ENCODE results near the gene PSPH. TPM values are rescaled to one million over a fixed set of nuclear protein-coding genes. Genes with fewer than 3 reads are reported as not detected.
A peak's percentile ranks its signal among the peaks of the same experiment; 100 is the strongest.

Gene PSPH
- total and polyA plus RNA-seq, 12 donors = 2.8 to 68.7 (median 23.0) TPM

GRCh38 chr7:55963584-55964168 is 87.6 kb downstream of the PSPH start:
- no peak for DNase-seq
- WGBS, 4 donors = 80 to 84% (median 81%) methylated on average over 15 of the region's 15 CpGs
- Histone ChIP-seq H3K27me3 (no peaks in the 10 kb centered on the region), H3K9me3 (replicated peaks in 1 of 3) (no peaks in the 10 kb centered on the region), H3K27ac (peak overlapping the region in 4 of 5 donors; percentile 50 to 99 (median 94)), H3K36me3 (replicated peaks in 1 of 2) (no peaks in the 10 kb centered on the region), H3K4me1 (replicated peaks in 1 of 2) (peaks cover 19 to 22% of the 10 kb centered on the region in 2 donors), H3K4me3 (peak overlapping the region in 1 of 4 donors; percentile 91)
- TF ChIP-seq POLR2A (IDR thresholded peaks at IDR 0.05) (no peak), CTCF (IDR thresholded peaks at IDR 0.05) (no peak)
- intact Hi-C loops (cut with DNase I) = loop anchor here in 1 of 2 donors (5.0 to 10.0 kb wide), 2 partner anchors 76 to 111 kb away; partner anchors contain the start of gene ZNF713

- Histone ChIP-seq H3K4me1 (replicated peaks in 1 of 2) (peaks cover 17 to 22% of the 10 kb centered on the region in 2 donors), H3K27me3 (no peaks in the 10 kb centered on the region), H3K4me3 (no peak overlapping the region), H3K27ac (no peak overlapping the region), H3K36me3 (replicated peaks in 1 of 2) (no peaks in the 10 kb centered on the region), H3K9me3 (replicated peaks in 1 of 3) (no peaks in the 10 kb centered on the region)
- WGBS, 4 donors = 77 to 87% (median 82%) methylated on average over 3 of the region's 3 CpGs
- intact Hi-C loops (cut with DNase I) = loop anchor here in 1 of 2 donors (5.0 to 10.0 kb wide), 2 partner anchors 75 to 113 kb away; partner anchors contain the start of gene ZNF713
- no peak for TF ChIP-seq POLR2A (IDR thresholded peaks at IDR 0.05)
- TF ChIP-seq CTCF (IDR thresholded peaks at IDR 0.05) = no peak
- no peak for DNase-seq
Measured at GRCh38 chr7:55962014-55962413, 89.2 kb downstream of the PSPH start.

Small RNA genes lying within 50 kb of the gene (small RNA-seq; reads per million reads assigned to genes)
- gene SNORA15 (0 to 0.08 reads per million in 2 donors), gene SNORA22B (0 reads per million in 2 donors)

Other genes with a start within 250 kb of the PSPH start
- gene SEPTIN14, start 188.7 kb downstream of the PSPH start, total RNA-seq = not detected
- not detected for gene SEPTIN14, start 188.7 kb downstream of the PSPH start, polyA plus RNA-seq
- 1 to 10 TPM; 1.6 to 5.6 (median 3.3) TPM for gene ZNF713, start 164.0 kb downstream of the PSPH start, total RNA-seq
- 1 to 10 TPM in 2 of 3 donors, under 1 TPM in 1; 0.88 to 3.4 (median 3.3) TPM for gene ZNF713, start 164.0 kb downstream of the PSPH start, polyA plus RNA-seq
- gene MRPS17, start 99.6 kb downstream of the PSPH start, total RNA-seq = 10 to 100 TPM; 10.4 to 25.7 (median 16.6) TPM
- 10 to 100 TPM; 10.9 to 28.3 (median 12.4) TPM for gene MRPS17, start 99.6 kb downstream of the PSPH start, polyA plus RNA-seq
- 100 to 1,000 TPM in 6 of 9 donors, 10 to 100 TPM in 3; 85.9 to 171 (median 102) TPM for gene NIPSNAP2, start 86.9 kb downstream of the PSPH start, total RNA-seq
- gene NIPSNAP2, start 86.9 kb downstream of the PSPH start, polyA plus RNA-seq = 100 to 1,000 TPM in 1 of 3 donors, 10 to 100 TPM in 2; 37.1 to 129 (median 67.0) TPM
- gene CCT6A, start 321 bp upstream of the PSPH start, total RNA-seq = 100 to 1,000 TPM in 3 of 9 donors, 10 to 100 TPM in 6; 51.6 to 236 (median 86.8) TPM
- 100 to 1,000 TPM; 142 to 240 (median 163) TPM for gene CCT6A, start 321 bp upstream of the PSPH start, polyA plus RNA-seq
- gene SUMF2, start 12.8 kb upstream of the PSPH start, total RNA-seq = 100 to 1,000 TPM; 115 to 230 (median 179) TPM
- 100 to 1,000 TPM in 1 of 3 donors, 10 to 100 TPM in 2; 75.6 to 142 (median 92.3) TPM for gene SUMF2, start 12.8 kb upstream of the PSPH start, polyA plus RNA-seq
- 10 to 100 TPM in 1 of 9 donors, 1 to 10 TPM in 8; 2.2 to 10.2 (median 5.7) TPM for gene PHKG1, start 41.5 kb upstream of the PSPH start, total RNA-seq
- gene PHKG1, start 41.5 kb upstream of the PSPH start, polyA plus RNA-seq = 1 to 10 TPM in 2 of 3 donors, under 1 TPM in 1; 0.60 to 9.3 (median 5.8) TPM
- 1,000 to 10,000 TPM in 3 of 9 donors, 100 to 1,000 TPM in 6; 543 to 1,335 (median 788) TPM for gene CHCHD2, start 55.0 kb upstream of the PSPH start, total RNA-seq
- gene CHCHD2, start 55.0 kb upstream of the PSPH start, polyA plus RNA-seq = 100 to 1,000 TPM; 217 to 816 (median 352) TPM
- gene NUPR2, start 65.0 kb upstream of the PSPH start, total RNA-seq = 1 to 10 TPM in 2 of 9 donors, under 1 TPM in 1, not detected in 6; 0.17 to 2.5 (median 1.6) TPM
- not detected for gene NUPR2, start 65.0 kb upstream of the PSPH start, polyA plus RNA-seq

Measured in adrenal gland (tissue), 12 donors.